A549 (cell line): ENCODE measurements around the gene PPP2R2D. TPM values are rescaled to one million over a fixed set of nuclear protein-coding genes. Genes with fewer than 3 reads are reported as not detected.

ENCODE experiments used
- ATAC-seq, 2 experiments: fragments of 200-7000 bp in 1 of 2; fragments of >200 bp in 1 of 2; cut with Nextera tagmentation in 1 of 2; cut with Tn5 transposase in 1 of 2; 3 replicates each; pipeline versions ENCODE4 v1.8.0 to v1.9.1; 2018 to 2020; ENCODE audit warnings: mild to moderate bottlenecking in 1 of 2, moderate library complexity in 1 of 2
- CTCF ChIA-PET: fragments of 300-600 bp; sonication (Branson Sonifier 250); formaldehyde crosslinking; extraction: SDS; loops from one replicate; lab custom pipeline; 2021; ENCODE audit warnings: antibody characterized with exemption, inconsistent platforms; lab: Yijun Ruan, JAX
- POLR2A ChIA-PET: fragments of 350-600 bp; formaldehyde crosslinking; extraction: SDS; loops from one replicate; lab custom pipeline; 2021; ENCODE audit warnings: antibody characterized with exemption, inconsistent platforms; lab: Yijun Ruan, JAX
- DNase-seq, 2 experiments: peaks; one replicate each; pipeline versions ENCODE4 v3.0.0 to v3.0.0-alpha.2; 2011 to 2016; ENCODE audit warnings: low read depth in 1 of 2, low spot score in 1 of 2
- FAIRE-seq: peaks from 2 replicates; lab custom pipeline; 2011; peaks lifted over from hg19 to GRCh38; lab: Jason Lieb, UNC
- H3K27ac ChIP-seq, 2 experiments: fragments of >200 bp; sonication (Bioruptor Twin); formaldehyde crosslinking; 3 replicates each; pipeline ENCODE4 v1.5.1; 2016 to 2017
- H3K4me1 ChIP-seq: fragments of >200 bp; sonication (Bioruptor Twin); formaldehyde crosslinking; 3 replicates; pipeline ENCODE4 v1.6.1; 2016
- H3K4me2 ChIP-seq: fragments of >200 bp; sonication (Bioruptor Twin); formaldehyde crosslinking; 3 replicates; pipeline ENCODE4 v1.6.1; 2016
- H3K4me3 ChIP-seq: fragments of >200 bp; sonication (Bioruptor Twin); formaldehyde crosslinking; 3 replicates; pipeline ENCODE4 v1.5.1; 2016
- H3K9me3 ChIP-seq: fragments of >200 bp; sonication (Bioruptor Twin); formaldehyde crosslinking; 3 replicates; pipeline ENCODE4 v1.6.1; 2016
- CBX2 ChIP-seq: fragments of 200-600 bp; sonication (generic); IDR thresholded peaks from 2 replicates; pipeline ENCODE4 v1.6.1; 2016; ENCODE audit warnings: low read depth, mild to moderate bottlenecking, borderline replicate concordance
- CBX8 ChIP-seq: fragments of 200-600 bp; sonication (generic); IDR thresholded peaks from 2 replicates; pipeline ENCODE4 v1.6.1; 2016
- CEBPB ChIP-seq, 2 experiments: fragments of >200 bp in 1 of 2; sonication (Bioruptor Twin) in 1 of 2; formaldehyde crosslinking in 1 of 2; IDR thresholded peaks; 2 replicates each; pipeline ENCODE4 v1.6.1; 2012 to 2016
- CHD4 ChIP-seq: fragments of 200-600 bp; sonication (generic); IDR thresholded peaks from 2 replicates; pipeline ENCODE4 v1.6.1; 2016; ENCODE audit warnings: antibody characterized with exemption, mild to moderate bottlenecking, borderline replicate concordance
- EHF ChIP-seq: fragments of 250-450 bp; sonication (Bioruptor Pico); IDR thresholded peaks from 2 replicates; pipeline ENCODE4 v1.5.0; 2020; ENCODE audit warnings: mild to moderate bottlenecking
- FOXS1 ChIP-seq: fragments of 250-450 bp; sonication (Bioruptor Pico); IDR thresholded peaks from 2 replicates; pipeline ENCODE4 v1.5.0; 2020; ENCODE audit warnings: mild to moderate bottlenecking, moderate library complexity
- GATA3 ChIP-seq: IDR thresholded peaks from 2 replicates; pipeline ENCODE4 v1.6.1; 2012; ENCODE audit warnings: borderline replicate concordance
- HDAC2 ChIP-seq: fragments of 200-600 bp; sonication (generic); IDR thresholded peaks from 2 replicates; pipeline ENCODE4 v1.6.1; 2016
- HEYL ChIP-seq: fragments of 250-450 bp; sonication (Bioruptor Pico); IDR thresholded peaks from 2 replicates; pipeline ENCODE4 v1.8.0; 2021; ENCODE audit warnings: mild to moderate bottlenecking, moderate library complexity
- HMGXB4 ChIP-seq: fragments of 250-450 bp; sonication (Bioruptor Pico); IDR thresholded peaks from 2 replicates; pipeline ENCODE4 v1.5.0; 2021; ENCODE audit warnings: mild to moderate bottlenecking, moderate library complexity, borderline replicate concordance
- HOXA7 ChIP-seq: fragments of 250-450 bp; sonication (Bioruptor Pico); IDR thresholded peaks from 2 replicates; pipeline ENCODE4 v1.5.0; 2020; ENCODE audit warnings: mild to moderate bottlenecking, moderate library complexity
- JUN ChIP-seq, 2 experiments: fragments of >200 bp; sonication (Bioruptor Twin); formaldehyde crosslinking; IDR thresholded peaks; 2 replicates in 1 of 2; 3 replicates in 1 of 2; pipeline ENCODE4 v1.6.1; 2016 to 2017
- JUNB ChIP-seq: fragments of >200 bp; sonication (Bioruptor Twin); formaldehyde crosslinking; IDR thresholded peaks from 2 replicates; pipeline ENCODE4 v1.6.1; 2016
- KDM1A ChIP-seq: fragments of 200-600 bp; sonication (generic); IDR thresholded peaks from 2 replicates; pipeline ENCODE4 v1.6.1; 2016; ENCODE audit warnings: low read depth, mild to moderate bottlenecking
- KDM5A ChIP-seq: fragments of 200-600 bp; sonication (generic); IDR thresholded peaks from 2 replicates; pipeline ENCODE4 v1.6.1; 2016; ENCODE audit warnings: antibody characterized with exemption, mild to moderate bottlenecking
- MAX ChIP-seq: IDR thresholded peaks from 2 replicates; pipeline ENCODE4 v1.6.1; 2012
- NFE2L2 ChIP-seq: fragments of 150-350 bp; conservative IDR thresholded peaks from 2 replicates; pipeline ENCODE4 v1.6.1; 2014; ENCODE audit warnings: low read length
- NPAS2 ChIP-seq: fragments of 250-450 bp; sonication (Bioruptor Pico); IDR thresholded peaks from 2 replicates; pipeline ENCODE4 v1.8.0; 2022; ENCODE audit warnings: mild to moderate bottlenecking, moderate library complexity, borderline replicate concordance
- NR3C1 ChIP-seq: fragments of >200 bp; sonication (Bioruptor Twin); formaldehyde crosslinking; IDR thresholded peaks from 3 replicates; pipeline ENCODE4 v1.6.1; 2017
- POLR2A ChIP-seq: IDR thresholded peaks from 2 replicates; pipeline ENCODE4 v1.6.1; 2012; ENCODE audit warnings: mild to moderate bottlenecking, low read length
- POLR2AphosphoS2 ChIP-seq: conservative IDR thresholded peaks from 2 replicates; pipeline ENCODE4 v1.6.1; 2012; ENCODE audit warnings: low read length, improper control_type of control experiment, inconsistent platforms
- RARB ChIP-seq: fragments of 250-450 bp; sonication (Bioruptor Pico); IDR thresholded peaks from 2 replicates; pipeline ENCODE4 v1.8.0; 2021; ENCODE audit warnings: mild to moderate bottlenecking, moderate library complexity
- RCOR1 ChIP-seq: fragments of 150-350 bp; IDR thresholded peaks from 2 replicates; pipeline ENCODE4 v1.6.1; 2014; ENCODE audit warnings: antibody characterized with exemption, low read length, low read depth
- REST ChIP-seq: fragments of 200-600 bp; sonication (generic); IDR thresholded peaks from 2 replicates; pipeline ENCODE4 v1.6.1; 2016; ENCODE audit warnings: antibody characterized with exemption, mild to moderate bottlenecking, moderate library complexity
- RNF2 ChIP-seq: fragments of 200-600 bp; sonication (generic); IDR thresholded peaks from 2 replicates; pipeline ENCODE4 v1.6.1; 2016; ENCODE audit warnings: low read depth, mild to moderate bottlenecking, antibody characterized with exemption, moderate library complexity, borderline replicate concordance
- TFCP2L1 ChIP-seq: fragments of 250-450 bp; sonication (Bioruptor Pico); IDR thresholded peaks from 2 replicates; pipeline ENCODE4 v1.5.0; 2021; ENCODE audit warnings: mild to moderate bottlenecking
- ZFP36 ChIP-seq: fragments of 450-650 bp; IDR thresholded peaks from 2 replicates; pipeline ENCODE4 v1.6.1; 2014; ENCODE audit warnings: borderline replicate concordance; ENCODE audit not compliant: partially characterized antibody
- ZNF302 ChIP-seq: fragments of 250-450 bp; sonication (Bioruptor Pico); IDR thresholded peaks from 2 replicates; pipeline ENCODE4 v1.9.0; 2021; ENCODE audit warnings: inconsistent platforms, mild to moderate bottlenecking, moderate library complexity
- WGBS: methylation state at CpG from one replicate; pipeline ENCODE4 v1.1.6; 2017; ENCODE audit errors: missing lambda C conversion rate; 5-methylcytosine and 5-hydroxymethylcytosine counted together
- polyA plus RNA-seq, 4 experiments: library from polyadenylated mRNA; depleted of rRNA in 3 of 4; stranded (reverse); fragments of >200 nt; fragmentation: RNase III in 1 of 4; extraction: RNeasy Plus Mini Kit Qiagen cat#74134 plus additional on column Dnase treatment in 1 of 4; gene quantifications; 2 replicates in 3 of 4; 3 replicates in 1 of 4; pipeline ENCODE4 v1.2.3, GENCODE V29; 2011 to 2017

The PPP2R2D gene
- polyA plus RNA-seq, 2 of the 4 experiments (the other 2 are of a cell fraction) = 23.9 to 36.0 TPM

GRCh38 chr10:131936736-131937135 lies 35.9 kb downstream of the PPP2R2D start:
- Histone ChIP-seq H3K27ac (no peak overlapping the region), H3K4me3 (no peak overlapping the region), H3K9me3 (no peaks in the 10 kb centered on the region), H3K4me2 (no peak overlapping the region), H3K4me1 (peaks cover 6% of the 10 kb centered on the region; the same call in 1 of the 3 replicates)
- POLR2A ChIA-PET = no interaction called here
- FAIRE-seq = no peak
- no peak for TF ChIP-seq KDM5A
- no peak for TF ChIP-seq MAX
- TF ChIP-seq FOXS1 (CRISPR knock-in tag) = no peak
- TF ChIP-seq CEBPB (IDR thresholded peaks at IDR 0.05) = no peak
- no peak for TF ChIP-seq TFCP2L1 (CRISPR knock-in tag)
- no peak for TF ChIP-seq REST
- TF ChIP-seq CBX8 = no peak
- TF ChIP-seq HMGXB4 (CRISPR knock-in tag) = no peak
- TF ChIP-seq POLR2A = no peak
- TF ChIP-seq NPAS2 (CRISPR knock-in tag) = no peak
- no peak for TF ChIP-seq JUN (IDR thresholded peaks at IDR 0.05)
- no peak for TF ChIP-seq CBX2
- TF ChIP-seq POLR2AphosphoS2 = no peak
- no peak for TF ChIP-seq CHD4
- WGBS = 94% methylated on average over 18 of the region's 18 CpGs
- no peak for DNase-seq
- CTCF ChIA-PET = interaction anchor here (1.2 to 1.8 kb wide), 4 partner anchors 10 to 51 kb away, joined by 3 to 5 read pairs (median 4); no protein-coding TSS in a partner anchor
- ATAC-seq = no peak

- FAIRE-seq (no peak), DNase-seq (no peak), ATAC-seq (no peak)
- POLR2A ChIA-PET = interaction anchor here (0.6 kb wide), 1 partner anchor 220 kb away, joined by 3 read pairs; no protein-coding TSS in a partner anchor
- no peak for TF ChIP-seq HDAC2
- no peak for TF ChIP-seq JUN (IDR thresholded peaks at IDR 0.05)
- TF ChIP-seq HOXA7 (CRISPR knock-in tag) = no peak
- TF ChIP-seq RNF2 = no peak
- TF ChIP-seq NR3C1 = no peak
- no peak for TF ChIP-seq ZFP36
- no peak for TF ChIP-seq ZNF302 (CRISPR knock-in tag)
- TF ChIP-seq NFE2L2 = no peak
- no peak for TF ChIP-seq EHF (CRISPR knock-in tag)
- no peak for TF ChIP-seq POLR2AphosphoS2
- no peak for TF ChIP-seq KDM1A
- no peak for TF ChIP-seq RARB (CRISPR knock-in tag)
- no peak for TF ChIP-seq RCOR1
- TF ChIP-seq MAX = no peak
- no peak for TF ChIP-seq GATA3
- TF ChIP-seq CBX2 = no peak
- no peak for TF ChIP-seq JUNB
- TF ChIP-seq HEYL (CRISPR knock-in tag) = no peak
- Histone ChIP-seq H3K4me1 (peaks cover 5% of the 10 kb centered on the region; the same call in 1 of the 3 replicates), H3K27ac (no peak overlapping the region), H3K4me3 (no peak overlapping the region), H3K9me3 (no peaks in the 10 kb centered on the region), H3K4me2 (no peak overlapping the region)
- CTCF ChIA-PET = interaction anchor here (1.2 to 1.6 kb wide), 3 partner anchors 10 to 52 kb away, joined by 3 to 4 read pairs (median 3); no protein-coding TSS in a partner anchor
- WGBS = 93% methylated on average over 20 of the region's 20 CpGs
Observed at GRCh38 chr10:131937836-131938235, 37.0 kb downstream of the PPP2R2D start.
